ENCODE measurements around the gene PTPRM. TPM values are rescaled to one million over a fixed set of nuclear protein-coding genes. Genes with fewer than 3 reads are reported as not detected.

PTPRM gene
- total RNA-seq, 1 donor from 2014 or later, result 1.00 TPM

- ChIA-PET POLR2A (no interaction called here), CTCF (no interaction called here)
- TF ChIP-seq CTCF (IDR thresholded peaks at IDR 0.05), result no peak
- ATAC-seq (ENCODE audit: low read depth), result no peak
- DNase-seq, result no peak
- Mint-ChIP-seq H3K27me3 (no peaks in the 10 kb centered on the region), H3K27ac (no peak overlapping the region), H3K36me3 (ENCODE audit: low read depth) (no peaks in the 10 kb centered on the region), H3K4me3 (no peak overlapping the region), H3K9me3 (no peaks in the 10 kb centered on the region), H3K4me1 (no peaks in the 10 kb centered on the region)
- intact Hi-C loops (cut with micrococcal nuclease), result no loop called here
These were observed 89.9 kb downstream of the PTPRM start for GRCh38 chr18:7657050-7657449.

GRCh38 chr18:7657937-7658336 lies 90.8 kb downstream of the PTPRM start:
- intact Hi-C loops (cut with micrococcal nuclease), result no loop called here
- no peaks in the 10 kb centered on the region for H3K27me3 Mint-ChIP-seq
- no peaks in the 10 kb centered on the region for H3K9me3 Mint-ChIP-seq
- no peaks in the 10 kb centered on the region for H3K36me3 Mint-ChIP-seq (ENCODE audit: low read depth)
- ChIA-PET CTCF (no interaction called here), POLR2A (no interaction called here)
- no peak for ATAC-seq (ENCODE audit: low read depth)
- no peak overlapping the region for H3K4me3 Mint-ChIP-seq
- DNase-seq, result no peak
- no peaks in the 10 kb centered on the region for H3K4me1 Mint-ChIP-seq
- no peak overlapping the region for H3K27ac Mint-ChIP-seq
- no peak for TF ChIP-seq CTCF (IDR thresholded peaks at IDR 0.05)

- no peaks in the 10 kb centered on the region for H3K9me3 Mint-ChIP-seq
- DNase-seq, result no peak
- no peak for TF ChIP-seq CTCF (IDR thresholded peaks at IDR 0.05)
- no peaks in the 10 kb centered on the region for H3K4me1 Mint-ChIP-seq
- intact Hi-C loops (cut with micrococcal nuclease), result no loop called here
- ChIA-PET POLR2A (no interaction called here), CTCF (no interaction called here)
- no peaks in the 10 kb centered on the region for H3K36me3 Mint-ChIP-seq (ENCODE audit: low read depth)
- H3K27me3 Mint-ChIP-seq, result no peaks in the 10 kb centered on the region
- no peak overlapping the region for H3K4me3 Mint-ChIP-seq
- H3K27ac Mint-ChIP-seq, result no peak overlapping the region
- no peak for ATAC-seq (ENCODE audit: low read depth)
These were observed 91.6 kb downstream of the PTPRM start for GRCh38 chr18:7658701-7659100.

GRCh38 chr18:7661207-7661606 lies 94.1 kb downstream of the PTPRM start:
- no peak overlapping the region for H3K27ac Mint-ChIP-seq
- ChIA-PET POLR2A (no interaction called here), CTCF (no interaction called here)
- no peak overlapping the region for H3K4me3 Mint-ChIP-seq
- no peaks in the 10 kb centered on the region for H3K9me3 Mint-ChIP-seq
- DNase-seq (no peak), ATAC-seq (ENCODE audit: low read depth) (no peak)
- no peaks in the 10 kb centered on the region for H3K4me1 Mint-ChIP-seq
- H3K36me3 Mint-ChIP-seq (ENCODE audit: low read depth), result no peaks in the 10 kb centered on the region
- intact Hi-C loops (cut with micrococcal nuclease), result no loop called here
- no peak for TF ChIP-seq CTCF (IDR thresholded peaks at IDR 0.05)
- H3K27me3 Mint-ChIP-seq, result no peaks in the 10 kb centered on the region

GRCh38 chr18:7662866-7663265 lies 95.8 kb downstream of the PTPRM start:
- Mint-ChIP-seq H3K36me3 (ENCODE audit: low read depth) (no peaks in the 10 kb centered on the region), H3K4me3 (no peak overlapping the region), H3K9me3 (no peaks in the 10 kb centered on the region), H3K4me1 (no peaks in the 10 kb centered on the region), H3K27ac (no peak overlapping the region), H3K27me3 (no peaks in the 10 kb centered on the region)
- intact Hi-C loops (cut with micrococcal nuclease), result no loop called here
- ChIA-PET POLR2A (no interaction called here), CTCF (no interaction called here)
- ATAC-seq (ENCODE audit: low read depth) (no peak), DNase-seq (no peak)
- TF ChIP-seq CTCF (IDR thresholded peaks at IDR 0.05), result no peak

All from activated B cell treated with CpG ODN at 0.5 μM for 24 hours (primary cell).